Prostate gland (tissue), 2 donors: ENCODE data around the gene KIF12.

Source experiments
- POLR2AphosphoS5 ChIP-seq: sonication (generic); formaldehyde crosslinking; IDR thresholded peaks from one replicate; pipeline ENCODE4 v1.6.1; 2017; ENCODE audit warnings: antibody characterized with exemption
- TF ChIP-seq, protein P1 (sequence below), 4 experiments: fragments of 200-600 bp in 2 of 4; fragments of 450-650 bp in 2 of 4; sonication (generic) in 2 of 4; IDR thresholded peaks; 1 replicate in 3 of 4; 2 replicates in 1 of 4; pipeline ENCODE4 v1.5.1; 2016 to 2019; ENCODE audit warnings: antibody characterized with exemption in 4 of 4, mild to moderate bottlenecking in 2 of 4, moderate library complexity in 2 of 4

DNA sequence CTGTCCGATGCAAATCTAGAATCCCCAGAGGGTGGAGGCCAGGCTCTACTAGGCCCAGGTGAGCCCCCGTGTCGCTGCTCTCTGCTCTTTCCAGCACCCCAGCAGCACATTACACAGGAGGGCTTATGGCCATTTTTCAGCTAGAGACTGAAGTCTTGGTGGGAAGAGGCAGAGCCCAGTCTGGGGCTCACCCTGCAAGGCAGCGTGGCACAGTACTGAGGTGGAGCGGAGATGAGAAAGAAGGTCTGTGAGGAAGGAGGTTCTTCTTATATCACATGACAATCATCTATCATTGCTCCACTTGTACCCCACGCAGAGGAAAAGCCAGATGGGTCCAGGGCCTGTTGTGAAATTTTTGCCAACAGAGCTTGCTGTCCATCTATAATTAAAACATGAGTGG is 10.0 kb upstream of the KIF12 start:
- TF ChIP-seq, protein P1, sequence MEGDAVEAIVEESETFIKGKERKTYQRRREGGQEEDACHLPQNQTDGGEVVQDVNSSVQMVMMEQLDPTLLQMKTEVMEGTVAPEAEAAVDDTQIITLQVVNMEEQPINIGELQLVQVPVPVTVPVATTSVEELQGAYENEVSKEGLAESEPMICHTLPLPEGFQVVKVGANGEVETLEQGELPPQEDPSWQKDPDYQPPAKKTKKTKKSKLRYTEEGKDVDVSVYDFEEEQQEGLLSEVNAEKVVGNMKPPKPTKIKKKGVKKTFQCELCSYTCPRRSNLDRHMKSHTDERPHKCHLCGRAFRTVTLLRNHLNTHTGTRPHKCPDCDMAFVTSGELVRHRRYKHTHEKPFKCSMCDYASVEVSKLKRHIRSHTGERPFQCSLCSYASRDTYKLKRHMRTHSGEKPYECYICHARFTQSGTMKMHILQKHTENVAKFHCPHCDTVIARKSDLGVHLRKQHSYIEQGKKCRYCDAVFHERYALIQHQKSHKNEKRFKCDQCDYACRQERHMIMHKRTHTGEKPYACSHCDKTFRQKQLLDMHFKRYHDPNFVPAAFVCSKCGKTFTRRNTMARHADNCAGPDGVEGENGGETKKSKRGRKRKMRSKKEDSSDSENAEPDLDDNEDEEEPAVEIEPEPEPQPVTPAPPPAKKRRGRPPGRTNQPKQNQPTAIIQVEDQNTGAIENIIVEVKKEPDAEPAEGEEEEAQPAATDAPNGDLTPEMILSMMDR (IDR thresholded peaks at IDR 0.05), result no peak
- TF ChIP-seq POLR2AphosphoS5, result no peak
